MCF 10A (cell line): ENCODE results near the gene GAP43. TPM values are rescaled to one million over a fixed set of nuclear protein-coding genes. Genes with fewer than 3 reads are reported as not detected.

Experiments
- BruUV-seq: library from RNA; stranded (reverse); fragments of 400-500 nt; replicated peaks from 2 replicates; lab custom pipeline; 2021; lab: Mats Ljungman, UMichigan
- CTCF ChIA-PET: fragments of 300-600 bp; sonication (Branson Sonifier 250); formaldehyde crosslinking; extraction: SDS; loops from one replicate; lab custom pipeline; 2021; ENCODE audit warnings: antibody characterized with exemption, inconsistent platforms; lab: Yijun Ruan, JAX
- POLR2A ChIA-PET: fragments of 300-600, 350-650 bp; sonication (Branson Sonifier 250); formaldehyde crosslinking; extraction: SDS; loops from one replicate; lab custom pipeline; 2020; ENCODE audit warnings: antibody characterized with exemption, inconsistent platforms; lab: Yijun Ruan, JAX
- DNase-seq: peaks from one replicate; pipeline ENCODE4 v3.0.0-alpha.2; 2018; ENCODE audit not compliant: unreplicated experiment
- H3K27ac Mint-ChIP-seq: one replicate; pipeline ENCODE4 v1.8.0; 2022; ENCODE audit warnings: mild to moderate bottlenecking, low read depth, mixed read lengths; ENCODE audit not compliant: unreplicated experiment
- H3K27me3 Mint-ChIP-seq: one replicate; pipeline ENCODE4 v1.8.0; 2022; ENCODE audit warnings: mixed read lengths; ENCODE audit not compliant: insufficient read depth, unreplicated experiment
- H3K36me3 Mint-ChIP-seq: one replicate; pipeline ENCODE4 v1.8.0; 2022; ENCODE audit warnings: mild to moderate bottlenecking, moderate library complexity, mixed read lengths; ENCODE audit not compliant: insufficient read depth, unreplicated experiment
- H3K4me1 Mint-ChIP-seq: one replicate; pipeline ENCODE4 v1.8.0; 2022; ENCODE audit warnings: mixed read lengths; ENCODE audit not compliant: insufficient read depth, unreplicated experiment
- H3K4me3 Mint-ChIP-seq: one replicate; pipeline ENCODE4 v1.8.0; 2022; ENCODE audit warnings: mild to moderate bottlenecking, moderate library complexity, mixed read lengths; ENCODE audit not compliant: unreplicated experiment
- H3K9me3 Mint-ChIP-seq: one replicate; pipeline ENCODE4 v1.8.0; 2022; ENCODE audit warnings: mixed read lengths; ENCODE audit not compliant: unreplicated experiment
- CTCF ChIP-seq: fragments of 200-600 bp; IDR thresholded peaks from one replicate; pipeline ENCODE4 v1.8.0; 2022; ENCODE audit warnings: antibody characterized with exemption, mild to moderate bottlenecking; ENCODE audit not compliant: unreplicated experiment
- intact Hi-C: fragments of 100-400 bp; cut with micrococcal nuclease; formaldehyde crosslinking; loops from 2 replicates; pipeline ENCODE4 v1.14.1; 2022
- total RNA-seq: library from RNA; stranded (reverse); gene quantifications from 2 replicates; pipeline ENCODE4 v1.2.3, GENCODE V29; 2022

The GAP43 gene
- total RNA-seq, 1 experiment from 2014 or later: not detected

- Mint-ChIP-seq H3K27ac (no peak overlapping the region), H3K4me1 (no peaks in the 10 kb centered on the region), H3K27me3 (no peaks in the 10 kb centered on the region), H3K9me3 (no peaks in the 10 kb centered on the region), H3K4me3 (no peak overlapping the region), H3K36me3 (no peaks in the 10 kb centered on the region)
- no peak for TF ChIP-seq CTCF
- POLR2A ChIA-PET: no interaction called here
- DNase-seq: no peak
- intact Hi-C loops: no loop called here
- CTCF ChIA-PET: interaction anchor here (0.6 to 1.3 kb wide), 2 partner anchors 10 to 96 kb away, joined by 3 read pairs; no protein-coding TSS in a partner anchor
- BruUV-seq: no TSS peak
Measured at GRCh38 chr3:115681736-115682135, 58.4 kb downstream of the GAP43 start.

- Mint-ChIP-seq H3K36me3 (no peaks in the 10 kb centered on the region), H3K27me3 (no peaks in the 10 kb centered on the region), H3K4me1 (no peaks in the 10 kb centered on the region), H3K27ac (no peak overlapping the region), H3K9me3 (no peaks in the 10 kb centered on the region), H3K4me3 (no peak overlapping the region)
- POLR2A ChIA-PET: no interaction called here
- CTCF ChIA-PET: interaction anchor here (0.6 to 1.2 kb wide), 3 partner anchors 10 to 690 kb away, joined by 3 to 8 read pairs (median 5); no protein-coding TSS in a partner anchor
- no TSS peak for BruUV-seq
- intact Hi-C loops: no loop called here
- DNase-seq: no peak
- TF ChIP-seq CTCF: no peak
Measured at GRCh38 chr3:115683305-115683704, 60.0 kb downstream of the GAP43 start.

- no peak for DNase-seq
- Mint-ChIP-seq H3K27me3 (no peaks in the 10 kb centered on the region), H3K4me3 (no peak overlapping the region), H3K4me1 (no peaks in the 10 kb centered on the region), H3K27ac (no peak overlapping the region), H3K9me3 (no peaks in the 10 kb centered on the region), H3K36me3 (no peaks in the 10 kb centered on the region)
- BruUV-seq: no TSS peak
- ChIA-PET CTCF (interaction anchor here (0.6 to 1.2 kb wide), 3 partner anchors 9 to 691 kb away, joined by 3 to 8 read pairs (median 5); no protein-coding TSS in a partner anchor), POLR2A (interaction anchor here (0.6 kb wide), 1 partner anchor 8 kb away, joined by 4 read pairs; no protein-coding TSS in a partner anchor)
- intact Hi-C loops: no loop called here
- TF ChIP-seq CTCF: no peak
Measured at GRCh38 chr3:115683773-115684172, 60.5 kb downstream of the GAP43 start.

- no TSS peak for BruUV-seq
- intact Hi-C loops: no loop called here
- Mint-ChIP-seq H3K9me3 (no peaks in the 10 kb centered on the region), H3K27me3 (no peaks in the 10 kb centered on the region), H3K27ac (no peak overlapping the region), H3K36me3 (no peaks in the 10 kb centered on the region), H3K4me3 (no peak overlapping the region), H3K4me1 (no peaks in the 10 kb centered on the region)
- no peak for TF ChIP-seq CTCF
- ChIA-PET CTCF (interaction anchor here (0.6 to 1.0 kb wide), 3 partner anchors 17 to 1608 kb away, joined by 3 read pairs; no protein-coding TSS in a partner anchor), POLR2A (no interaction called here)
- no peak for DNase-seq
Measured at GRCh38 chr3:115685097-115685496, 61.8 kb downstream of the GAP43 start.
